HuH-7 (cell line): ENCODE measurements around the gene IL7R.
"Not testable (repeated sequence)": the region's sequence is repeated elsewhere in the genome, so short reads cannot be mapped to it uniquely, and the experiment has no call there.

Experiments
- DNase-seq: peaks from one replicate; pipeline ENCODE4 v3.0.0; 2011; ENCODE audit warnings: low spot score

The IL7R gene

GRCh38 chr5:35842856-35843255 lies 13.8 kb upstream of the IL7R start:
- DNase-seq, result no peak

- DNase-seq, result not testable (repeated sequence)
Observed at GRCh38 chr5:35845508-35845907, 11.2 kb upstream of the IL7R start.

GRCh38 chr5:35847491-35847890 lies 9.2 kb upstream of the IL7R start:
- DNase-seq, result no peak

- no peak for DNase-seq
Observed at GRCh38 chr5:35847961-35848360, 8.7 kb upstream of the IL7R start.

- DNase-seq, result no peak
Observed at GRCh38 chr5:35849860-35850259, 6.8 kb upstream of the IL7R start.

DNA sequence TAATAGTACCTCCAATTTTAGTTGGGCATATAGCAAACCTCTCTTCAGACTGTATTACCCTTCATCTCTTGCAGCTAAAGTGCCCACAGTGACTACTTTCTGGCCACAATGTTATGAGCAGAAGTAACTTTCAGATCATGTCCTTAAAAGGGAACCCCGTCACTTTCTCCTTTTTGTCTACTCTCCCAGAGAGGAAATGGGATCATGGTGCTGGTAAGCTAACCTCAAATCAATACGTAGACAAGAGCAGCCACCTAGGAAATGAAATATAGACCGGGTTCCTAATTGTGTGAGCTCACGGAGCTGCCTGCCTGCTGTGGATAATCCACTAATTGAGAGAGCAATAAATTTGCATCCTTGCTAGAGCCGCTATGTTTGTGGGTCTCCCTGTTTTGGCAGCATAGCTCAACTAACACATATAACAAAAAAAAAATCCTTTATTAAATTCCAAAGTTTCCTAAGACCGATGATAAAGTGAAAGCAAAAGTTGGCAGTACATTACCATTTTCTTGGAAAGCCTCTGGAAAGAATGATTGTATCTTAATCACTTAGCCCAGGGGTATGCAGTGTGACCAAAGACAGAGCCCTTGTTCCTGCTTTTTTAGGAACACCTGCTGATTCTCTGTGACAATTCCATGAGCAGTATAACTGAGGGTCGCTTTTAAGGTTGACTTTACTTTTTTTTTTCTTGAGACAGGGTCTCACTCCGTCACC lies 5.6 kb upstream of the IL7R start:
- DNase-seq, result no peak

DNA sequence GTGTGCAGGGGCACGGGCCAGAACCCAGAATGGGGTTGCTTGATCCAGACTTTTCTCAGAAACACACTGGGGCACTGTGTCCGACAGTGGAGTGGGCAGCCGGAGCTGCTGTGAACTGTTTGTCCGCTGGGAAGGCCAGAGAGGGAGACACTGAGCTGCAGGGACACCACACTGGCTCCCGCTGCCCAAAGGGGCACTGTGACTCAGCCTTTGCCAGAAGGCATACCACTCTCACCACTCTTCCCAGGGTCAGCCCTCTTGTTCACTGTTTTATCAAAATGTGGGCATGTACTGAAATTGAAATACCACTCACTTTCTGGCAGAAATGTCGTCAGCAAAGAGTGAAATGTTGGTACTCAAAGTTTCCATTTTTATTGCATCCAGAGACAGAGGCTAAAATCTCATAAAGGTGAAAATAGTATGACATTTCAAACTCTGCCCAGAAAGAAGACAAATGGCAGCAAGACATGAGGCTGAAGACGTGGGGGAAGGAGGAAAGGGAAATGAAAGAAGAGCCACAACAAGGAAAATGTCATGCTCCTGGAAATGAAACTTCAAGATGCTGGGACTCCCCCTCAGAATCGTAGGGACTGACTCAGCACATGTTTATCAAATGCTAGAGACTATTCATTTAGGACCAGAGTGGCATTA lies 4.5 kb upstream of the IL7R start:
- DNase-seq, result no peak

- DNase-seq, result no peak
Observed at GRCh38 chr5:35852773-35853172, 3.9 kb upstream of the IL7R start.

DNA sequence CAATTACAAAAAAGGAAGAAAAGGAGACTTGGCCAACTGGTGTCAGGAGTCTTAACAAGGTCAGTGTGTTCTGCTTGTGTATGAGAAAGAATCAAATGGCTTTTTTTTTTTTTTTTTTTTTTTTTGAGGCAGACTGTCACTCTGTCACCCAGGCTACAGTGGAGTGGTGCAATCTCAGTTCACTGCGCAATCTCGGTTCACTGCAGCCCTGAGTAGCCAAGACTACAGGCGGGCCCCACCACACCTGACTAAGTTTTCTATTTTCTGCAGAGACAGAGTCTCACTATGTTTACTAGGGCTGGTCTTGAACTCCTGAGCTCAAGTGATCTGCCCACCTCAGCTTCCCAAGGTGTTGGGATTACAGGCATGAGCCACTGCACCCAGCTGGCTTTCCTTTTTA lies 3.1 kb upstream of the IL7R start:
- no peak for DNase-seq

GRCh38 chr5:35854248-35854647 lies 2.4 kb upstream of the IL7R start:
- no peak for DNase-seq

DNA sequence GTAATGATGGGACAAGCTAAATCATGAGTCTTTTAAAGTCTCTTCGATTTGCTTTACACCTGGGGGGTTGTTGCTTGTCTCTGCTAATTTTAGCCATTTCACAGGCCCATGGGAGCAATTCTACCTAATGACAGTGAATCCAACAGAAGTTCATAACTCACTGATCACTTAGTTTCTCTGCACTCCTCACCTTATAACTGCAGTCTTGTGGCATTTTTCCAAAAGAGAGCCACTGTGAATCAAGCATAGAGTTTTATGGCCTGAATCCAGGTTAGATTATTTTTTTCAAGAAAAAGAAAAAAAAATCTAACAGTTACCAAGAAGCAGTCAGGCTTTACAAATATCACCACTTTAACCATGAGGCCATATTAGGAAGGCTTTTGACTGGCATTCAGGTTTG lies 1.5 kb upstream of the IL7R start:
- no peak for DNase-seq

- not testable (repeated sequence) for DNase-seq
Observed at GRCh38 chr5:35856186-35856764, 416 bp upstream of the IL7R start.

- DNase-seq, result no peak
Observed at GRCh38 chr5:35857606-35858205, 1.0 kb downstream of the IL7R start.

- no peak for DNase-seq
Observed at GRCh38 chr5:35859101-35859661, 2.5 kb downstream of the IL7R start.

DNA sequence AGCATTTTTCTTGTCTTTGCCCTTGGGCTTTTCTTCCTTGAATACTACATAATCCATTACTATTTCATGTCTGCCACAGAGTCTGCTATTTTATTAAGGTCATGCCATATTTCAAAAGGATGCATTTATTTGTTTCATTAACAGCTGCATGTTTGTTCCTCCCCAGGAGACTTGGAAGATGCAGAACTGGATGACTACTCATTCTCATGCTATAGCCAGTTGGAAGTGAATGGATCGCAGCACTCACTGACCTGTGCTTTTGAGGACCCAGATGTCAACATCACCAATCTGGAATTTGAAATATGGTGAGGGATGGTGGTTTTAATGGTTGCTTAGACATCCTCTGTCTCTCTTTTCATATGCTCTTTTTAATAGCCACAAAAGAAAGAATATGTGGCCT lies 4.0 kb downstream of the IL7R start:
- DNase-seq, result no peak

DNA sequence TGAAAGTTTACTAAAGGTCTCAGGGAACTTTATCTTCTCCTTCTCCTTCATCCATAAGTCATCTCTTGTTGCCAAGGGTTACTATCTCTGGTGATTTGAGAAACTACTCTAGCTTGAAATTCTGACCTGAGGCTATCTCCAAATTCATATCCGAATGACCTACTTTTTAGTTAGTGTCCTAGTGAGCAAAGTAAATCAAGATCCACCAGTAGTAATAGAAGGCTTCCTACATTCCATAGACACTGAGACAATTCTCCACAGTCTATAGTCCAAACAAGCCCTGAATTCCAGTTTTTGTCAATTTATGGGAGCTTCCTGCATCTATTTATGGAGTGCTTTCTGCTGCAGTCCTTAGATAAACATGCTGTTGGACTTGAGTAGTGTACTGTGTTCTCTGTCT lies 5.0 kb downstream of the IL7R start:
- no peak for DNase-seq

DNA sequence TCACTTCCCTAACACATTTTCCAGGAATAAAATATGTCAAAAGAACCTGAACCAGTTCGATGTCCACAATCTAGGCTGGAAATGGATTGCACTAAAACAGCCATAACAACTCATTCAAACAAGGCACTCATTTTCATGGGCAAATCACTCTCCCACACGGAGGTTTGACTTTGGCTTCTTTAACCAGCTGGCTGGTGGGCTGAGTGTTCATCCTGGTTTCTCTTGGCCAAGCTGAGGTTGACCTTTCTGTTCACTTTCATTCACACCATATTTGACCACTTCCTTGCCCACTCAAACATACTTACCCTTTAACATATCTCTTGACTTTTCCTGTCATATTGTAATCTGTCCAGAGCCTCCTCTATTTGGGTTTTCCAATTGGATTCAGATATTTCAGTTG lies 5.4 kb downstream of the IL7R start:
- DNase-seq, result no peak

DNA sequence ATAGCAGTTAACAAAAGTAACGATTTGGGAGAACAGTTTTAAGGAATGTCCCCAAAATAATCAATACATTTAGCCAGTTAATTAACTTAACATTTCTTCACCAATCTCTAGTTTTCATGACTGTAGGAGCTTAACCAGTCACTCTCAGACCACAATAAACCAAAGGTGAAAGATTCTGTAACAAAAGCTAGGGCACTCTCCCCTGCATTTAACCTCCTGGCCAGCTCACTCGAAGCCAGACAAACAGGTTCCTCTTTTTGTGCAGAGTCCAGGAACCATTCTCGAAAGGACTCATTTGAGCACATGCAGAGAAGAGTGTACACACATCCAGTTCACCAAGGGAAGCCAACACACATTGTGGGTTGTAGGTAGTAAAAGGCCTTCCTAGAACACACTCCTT lies 6.5 kb downstream of the IL7R start:
- DNase-seq, result no peak

- no peak for DNase-seq
Observed at GRCh38 chr5:35867998-35868397, 11.3 kb downstream of the IL7R start.

- DNase-seq, result no peak
Observed at GRCh38 chr5:35869685-35870277, 13.1 kb downstream of the IL7R start.

GRCh38 chr5:35870605-35871004 lies 13.9 kb downstream of the IL7R start:
- DNase-seq, result no peak

DNA sequence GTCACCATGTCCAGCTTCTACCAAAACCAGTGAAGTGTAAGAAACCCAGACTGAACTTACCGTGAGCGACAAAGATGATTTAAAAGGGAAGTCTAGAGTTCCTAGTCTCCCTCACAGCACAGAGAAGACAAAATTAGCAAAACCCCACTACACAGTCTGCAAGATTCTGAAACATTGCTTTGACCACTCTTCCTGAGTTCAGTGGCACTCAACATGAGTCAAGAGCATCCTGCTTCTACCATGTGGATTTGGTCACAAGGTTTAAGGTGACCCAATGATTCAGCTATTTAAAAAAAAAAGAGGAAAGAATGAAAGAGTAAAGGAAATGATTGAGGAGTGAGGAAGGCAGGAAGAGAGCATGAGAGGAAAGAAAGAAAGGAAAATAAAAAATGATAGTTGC lies 19.8 kb downstream of the IL7R start:
- no peak for DNase-seq

DNA sequence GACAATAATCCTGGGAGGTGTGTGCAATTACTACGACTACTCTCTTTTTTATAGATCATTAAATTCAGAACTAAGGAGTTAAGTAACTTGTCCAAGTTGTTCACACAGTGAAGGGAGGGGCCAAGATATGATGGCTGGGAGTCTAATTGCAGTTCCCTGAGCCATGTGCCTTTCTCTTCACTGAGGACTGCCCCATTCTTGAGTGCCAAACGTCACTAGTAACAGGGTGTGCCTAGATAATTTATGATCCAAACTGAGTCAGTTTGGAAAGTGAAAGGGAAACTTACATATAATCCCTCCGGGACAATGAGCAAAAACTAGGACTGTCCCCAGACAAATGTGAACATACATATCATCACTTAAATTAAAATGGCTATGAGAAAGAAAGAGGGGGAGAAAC lies 20.2 kb downstream of the IL7R start:
- DNase-seq, result no peak
